H54 (cell line): ENCODE results near the gene GBP5.
"Not testable (repeated sequence)": the region's sequence is repeated elsewhere in the genome, so short reads cannot be mapped to it uniquely, and the experiment has no call there.

Source experiments
- DNase-seq: peaks from one replicate; pipeline ENCODE4 v3.0.0; 2011; ENCODE audit warnings: low spot score, mixed read lengths; ENCODE audit not compliant: insufficient read length
- FAIRE-seq: peaks from 3 replicates; lab custom pipeline; 2011; peaks lifted over from hg19 to GRCh38; lab: Jason Lieb, UNC
- POLR2A ChIP-seq: IDR thresholded peaks from 2 replicates; pipeline ENCODE4 v1.6.1; 2011; ENCODE audit warnings: low read depth, mild to moderate bottlenecking, low read length

Gene GBP5

GRCh38 chr1:89269277-89269676, 3.4 kb downstream of the GBP5 start:
- no peak for TF ChIP-seq POLR2A
- no peak for FAIRE-seq
- DNase-seq: no peak

DNA sequence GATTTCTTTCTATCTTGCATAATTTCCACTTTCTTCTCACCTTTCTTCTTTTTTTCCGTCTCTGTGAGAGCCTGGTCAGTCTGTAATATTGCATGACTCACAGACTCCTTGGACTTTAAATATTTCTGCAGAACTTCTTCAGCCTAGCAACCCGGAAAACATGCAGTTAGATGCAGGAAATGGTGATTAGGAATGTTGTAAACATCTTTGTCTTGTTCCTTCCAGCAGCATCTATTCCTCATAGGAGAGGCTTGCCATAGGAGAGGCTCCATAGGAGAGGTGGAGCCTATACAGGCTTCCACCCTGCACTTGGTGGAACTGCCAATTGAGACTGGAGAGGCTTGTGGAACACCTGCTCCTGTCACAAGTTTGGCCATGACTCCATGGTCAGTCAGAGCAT, 10.0 kb downstream of the GBP5 start:
- DNase-seq (peak; percentile 15), FAIRE-seq (peak; percentile 90)
- TF ChIP-seq POLR2A: no peak

- TF ChIP-seq POLR2A: no peak
- FAIRE-seq (peak; percentile 80), DNase-seq (no peak)
These were observed 10.6 kb downstream of the GBP5 start for GRCh38 chr1:89261926-89262515.

DNA sequence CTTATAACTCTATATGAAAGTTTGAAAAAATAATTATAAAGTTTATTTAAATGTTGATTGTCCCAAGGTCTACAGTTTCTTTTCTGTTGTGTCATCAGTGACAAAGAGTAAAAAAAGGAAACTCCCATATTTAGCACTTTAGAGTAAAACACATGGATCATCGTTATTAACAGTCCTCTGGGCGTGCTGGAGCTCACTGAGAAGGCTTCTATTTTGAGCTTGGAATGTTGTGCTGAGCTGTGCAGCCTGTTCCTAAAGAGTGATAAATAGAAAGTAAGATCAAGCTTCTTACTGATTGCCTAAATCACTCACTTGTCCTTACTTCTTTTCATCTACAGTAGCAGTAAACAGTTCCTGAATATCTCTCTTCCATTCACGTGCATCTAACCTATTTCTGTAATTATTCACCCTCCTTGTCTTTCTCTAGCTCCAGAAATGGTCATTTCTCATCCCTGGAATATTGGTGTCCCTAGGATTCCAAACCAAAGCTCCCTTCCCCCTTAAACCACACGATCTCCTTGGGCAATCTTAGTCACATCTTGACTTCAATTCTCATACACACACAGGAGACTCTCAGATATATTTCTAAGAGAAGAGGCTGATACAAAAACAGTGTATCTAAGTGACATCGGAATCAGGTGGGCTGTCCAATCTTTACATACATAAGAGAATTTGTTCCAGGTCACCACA, 11.9 kb downstream of the GBP5 start:
- no peak for DNase-seq
- FAIRE-seq: peak; percentile 79
- no peak for TF ChIP-seq POLR2A

GRCh38 chr1:89260042-89260441, 12.6 kb downstream of the GBP5 start:
- FAIRE-seq (no peak), DNase-seq (no peak)
- no peak for TF ChIP-seq POLR2A

DNA sequence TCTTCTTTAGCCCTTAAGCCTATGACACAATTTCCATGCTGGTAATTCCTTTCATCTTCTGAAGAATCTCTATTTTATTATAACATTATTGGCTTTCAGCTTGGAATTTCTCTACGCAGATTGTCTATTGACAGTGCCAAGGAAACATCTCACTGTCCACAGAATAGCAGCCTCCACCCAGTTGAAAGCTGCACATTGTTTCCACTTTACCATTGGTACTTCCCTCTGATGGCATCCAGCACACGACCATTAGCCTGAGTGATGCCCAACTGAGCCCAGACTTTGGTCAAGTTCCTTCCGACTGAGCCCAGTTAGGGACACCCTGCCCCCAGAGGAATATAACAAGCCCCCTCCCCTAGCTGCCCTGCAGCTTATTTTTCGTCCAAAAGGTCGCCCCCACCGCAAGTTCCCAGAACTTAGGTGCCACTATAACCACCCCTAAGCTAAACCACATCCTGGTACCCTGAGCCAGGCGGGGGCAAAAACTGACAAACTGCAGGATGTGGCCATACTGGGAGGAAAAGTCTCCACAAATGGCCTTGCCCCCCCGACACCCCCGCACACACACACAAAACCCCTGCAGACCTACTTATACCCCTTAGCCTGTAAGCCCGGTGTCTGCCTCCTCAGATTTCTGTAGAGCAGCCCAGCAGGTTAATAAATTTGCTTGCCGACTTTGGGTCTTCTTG, 13.2 kb downstream of the GBP5 start:
- no peak for FAIRE-seq
- TF ChIP-seq POLR2A: no peak
- DNase-seq: no peak

- DNase-seq (no peak), FAIRE-seq (no peak)
- no peak for TF ChIP-seq POLR2A
These were observed 15.6 kb downstream of the GBP5 start for GRCh38 chr1:89257041-89257440.

DNA sequence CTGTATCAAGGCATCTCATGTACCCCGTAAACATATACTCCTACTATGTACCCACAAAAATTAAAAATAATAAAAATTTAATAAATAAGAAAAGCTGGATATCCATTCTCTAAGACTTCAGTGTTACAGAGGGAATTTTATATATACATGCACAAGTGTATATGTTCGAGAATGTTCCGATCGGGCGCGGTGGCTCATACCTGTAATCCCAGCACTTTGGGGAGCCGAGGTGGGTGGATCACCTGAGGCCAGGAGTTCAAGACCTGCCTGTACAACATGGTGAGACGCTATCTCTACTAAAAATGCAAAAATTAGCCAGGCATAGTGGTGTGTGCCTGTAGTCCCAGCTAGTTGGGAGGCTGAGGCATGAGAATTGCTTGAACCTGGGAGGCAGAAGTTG, 17.1 kb downstream of the GBP5 start:
- not testable (repeated sequence) for DNase-seq, FAIRE-seq

DNA sequence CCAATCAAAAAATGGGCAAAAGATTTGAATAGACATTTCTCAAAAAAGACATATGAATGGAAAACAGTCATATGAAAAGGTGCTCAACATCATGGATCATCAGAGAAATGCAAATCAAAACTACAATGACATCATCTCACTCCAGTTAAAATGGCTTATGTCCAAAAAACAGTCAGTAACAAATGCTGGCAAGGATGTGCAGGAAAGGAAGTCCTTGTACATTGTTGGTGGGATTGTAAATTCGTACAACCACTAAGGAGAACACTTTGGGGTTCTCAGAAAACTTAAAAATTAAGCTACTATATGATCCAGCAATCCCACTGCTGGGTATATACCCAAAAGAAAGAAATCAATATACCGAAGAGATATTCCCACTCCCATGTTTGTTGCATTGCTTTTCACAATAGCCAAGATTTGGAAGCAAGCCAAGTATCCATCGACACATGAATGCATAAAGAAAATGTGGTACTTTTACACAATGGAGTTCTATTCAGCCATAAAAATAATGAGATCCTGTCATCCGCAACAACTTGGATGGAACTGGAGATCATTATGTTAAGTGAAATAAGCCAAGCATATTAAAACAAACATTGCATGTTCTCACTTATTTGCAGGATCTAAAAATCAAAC, 17.9 kb downstream of the GBP5 start:
- TF ChIP-seq POLR2A: no peak
- FAIRE-seq (no peak), DNase-seq (no peak)

- no peak for DNase-seq
- TF ChIP-seq POLR2A: no peak
- no peak for FAIRE-seq
These were observed 29.6 kb downstream of the GBP5 start for GRCh38 chr1:89243046-89243445.
